ENCODE results near the gene BLM. TPM values are rescaled to one million over a fixed set of nuclear protein-coding genes. Genes with fewer than 3 reads are reported as not detected.

Gene BLM
- total RNA-seq, 1 experiment from 2014 or later, result 15.6 TPM

DNA sequence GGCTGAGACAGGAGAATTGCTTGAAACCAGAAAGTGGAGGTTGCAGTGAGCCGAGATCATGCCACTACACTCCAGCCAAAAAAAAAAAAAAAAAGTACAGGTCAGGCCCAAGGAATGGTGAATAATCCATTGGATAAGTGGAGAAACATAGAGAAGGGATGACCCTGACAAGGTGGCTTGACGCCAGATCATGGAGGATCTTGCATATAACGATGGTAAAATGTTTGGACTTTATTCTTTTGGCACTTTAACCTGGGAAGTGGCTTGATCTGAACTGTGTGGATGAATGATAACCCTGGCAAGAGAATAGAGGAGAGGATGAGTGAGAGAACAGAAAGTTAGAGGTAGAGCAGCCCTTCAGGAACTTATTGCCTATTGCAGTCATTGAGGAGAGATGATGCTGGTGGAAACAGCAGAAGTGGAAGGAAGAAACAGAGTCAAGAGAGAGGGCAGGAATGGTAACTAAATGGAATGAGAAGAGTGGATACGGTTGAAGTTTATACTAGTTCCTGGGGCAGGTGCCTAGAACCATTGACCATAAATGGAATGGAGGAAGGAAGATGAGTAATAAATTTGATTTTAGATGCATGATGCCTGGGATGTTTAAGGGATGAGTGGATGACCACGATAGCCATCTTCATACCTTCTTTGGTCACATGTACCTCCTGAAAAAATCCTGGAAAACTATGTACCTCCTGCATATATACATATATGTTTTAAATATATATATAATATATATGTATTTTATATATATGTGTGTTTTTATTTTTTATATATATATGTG, 57.8 kb downstream of the BLM start:
- intact Hi-C loops (cut with micrococcal nuclease; ENCODE audit: unreplicated experiment), result no loop called here
- no peaks in the 10 kb centered on the region for H3K27me3 ChIP-seq (replicated peaks; ENCODE audit: control insufficient read depth, insufficient read depth, low read length)
- no peaks in the 10 kb centered on the region for H3K36me3 ChIP-seq (ENCODE audit: control insufficient read depth, insufficient read depth, low read length)
- no peaks in the 10 kb centered on the region for H3K9me3 ChIP-seq
- H3K4me3 ChIP-seq (ENCODE audit: low read depth, low read length), result no peak overlapping the region
- no TSS peak for BruUV-seq (replicated peaks)
- Mint-ChIP-seq H3K36me3 (ENCODE audit: insufficient read depth, unreplicated experiment) (no peaks in the 10 kb centered on the region), H3K4me1 (ENCODE audit: low read depth, unreplicated experiment) (peaks cover 6% of the 10 kb centered on the region), H3K27ac (ENCODE audit: unreplicated experiment) (no peak overlapping the region), H3K4me3 (ENCODE audit: unreplicated experiment) (no peak overlapping the region), H3K9me3 (ENCODE audit: unreplicated experiment) (no peaks in the 10 kb centered on the region), H3K27me3 (ENCODE audit: insufficient read depth, unreplicated experiment) (no peaks in the 10 kb centered on the region)
- no peak for DNase-seq
- H3K4me1 ChIP-seq, result no peaks in the 10 kb centered on the region
- CTCF ChIA-PET, result no interaction called here
- TF ChIP-seq, protein P1, sequence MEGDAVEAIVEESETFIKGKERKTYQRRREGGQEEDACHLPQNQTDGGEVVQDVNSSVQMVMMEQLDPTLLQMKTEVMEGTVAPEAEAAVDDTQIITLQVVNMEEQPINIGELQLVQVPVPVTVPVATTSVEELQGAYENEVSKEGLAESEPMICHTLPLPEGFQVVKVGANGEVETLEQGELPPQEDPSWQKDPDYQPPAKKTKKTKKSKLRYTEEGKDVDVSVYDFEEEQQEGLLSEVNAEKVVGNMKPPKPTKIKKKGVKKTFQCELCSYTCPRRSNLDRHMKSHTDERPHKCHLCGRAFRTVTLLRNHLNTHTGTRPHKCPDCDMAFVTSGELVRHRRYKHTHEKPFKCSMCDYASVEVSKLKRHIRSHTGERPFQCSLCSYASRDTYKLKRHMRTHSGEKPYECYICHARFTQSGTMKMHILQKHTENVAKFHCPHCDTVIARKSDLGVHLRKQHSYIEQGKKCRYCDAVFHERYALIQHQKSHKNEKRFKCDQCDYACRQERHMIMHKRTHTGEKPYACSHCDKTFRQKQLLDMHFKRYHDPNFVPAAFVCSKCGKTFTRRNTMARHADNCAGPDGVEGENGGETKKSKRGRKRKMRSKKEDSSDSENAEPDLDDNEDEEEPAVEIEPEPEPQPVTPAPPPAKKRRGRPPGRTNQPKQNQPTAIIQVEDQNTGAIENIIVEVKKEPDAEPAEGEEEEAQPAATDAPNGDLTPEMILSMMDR (IDR thresholded peaks at IDR 0.05; ENCODE audit: insufficient read depth in 1 of 2, low read depth in 1 of 2, low read length in 1 of 2, severe bottlenecking in 1 of 2, unreplicated experiment in 1 of 2), result no peak
- POLR2A ChIA-PET, result no interaction called here

DNA sequence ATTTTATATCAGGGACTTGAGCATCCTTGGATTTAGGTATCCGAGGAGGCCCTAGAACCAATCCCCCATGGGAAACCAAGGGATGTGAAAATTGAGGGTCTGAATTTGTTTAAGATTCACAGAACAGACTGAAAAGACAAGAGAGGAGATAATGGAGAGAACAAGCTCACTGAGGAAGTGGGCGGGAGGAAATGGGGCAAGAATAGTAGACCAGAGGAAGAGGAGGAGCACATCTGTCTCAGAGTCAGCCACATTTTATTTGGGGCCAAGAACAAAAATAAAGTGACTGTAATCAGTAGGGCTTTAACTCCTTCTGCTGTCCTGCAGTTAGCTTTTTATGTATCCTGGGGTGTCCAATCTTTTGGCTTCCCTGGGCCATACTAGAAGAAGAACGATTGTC, 63.8 kb downstream of the BLM start:
- Mint-ChIP-seq H3K9me3 (ENCODE audit: unreplicated experiment) (no peaks in the 10 kb centered on the region), H3K27me3 (ENCODE audit: insufficient read depth, unreplicated experiment) (no peaks in the 10 kb centered on the region), H3K4me3 (ENCODE audit: unreplicated experiment) (no peak overlapping the region), H3K27ac (ENCODE audit: unreplicated experiment) (peak overlapping the region; percentile 11), H3K4me1 (ENCODE audit: low read depth, unreplicated experiment) (no peaks in the 10 kb centered on the region), H3K36me3 (ENCODE audit: insufficient read depth, unreplicated experiment) (peaks cover 5% of the 10 kb centered on the region)
- BruUV-seq (replicated peaks), result no TSS peak
- intact Hi-C loops (cut with micrococcal nuclease; ENCODE audit: unreplicated experiment), result no loop called here
- no peaks in the 10 kb centered on the region for H3K36me3 ChIP-seq (ENCODE audit: control insufficient read depth, insufficient read depth, low read length)
- ChIA-PET CTCF (no interaction called here), POLR2A (interaction anchor here (0.6 kb wide), 1 partner anchor 120 kb away, joined by 3 read pairs; no protein-coding TSS in a partner anchor)
- H3K4me3 ChIP-seq (ENCODE audit: low read depth, low read length), result no peak overlapping the region
- no peaks in the 10 kb centered on the region for H3K27me3 ChIP-seq (replicated peaks; ENCODE audit: control insufficient read depth, insufficient read depth, low read length)
- no peak for DNase-seq
- no peaks in the 10 kb centered on the region for H3K9me3 ChIP-seq
- no peaks in the 10 kb centered on the region for H3K4me1 ChIP-seq
- TF ChIP-seq, protein P1 (IDR thresholded peaks at IDR 0.05; ENCODE audit: insufficient read depth in 1 of 2, low read depth in 1 of 2, low read length in 1 of 2, severe bottlenecking in 1 of 2, unreplicated experiment in 1 of 2), result no peak

DNA sequence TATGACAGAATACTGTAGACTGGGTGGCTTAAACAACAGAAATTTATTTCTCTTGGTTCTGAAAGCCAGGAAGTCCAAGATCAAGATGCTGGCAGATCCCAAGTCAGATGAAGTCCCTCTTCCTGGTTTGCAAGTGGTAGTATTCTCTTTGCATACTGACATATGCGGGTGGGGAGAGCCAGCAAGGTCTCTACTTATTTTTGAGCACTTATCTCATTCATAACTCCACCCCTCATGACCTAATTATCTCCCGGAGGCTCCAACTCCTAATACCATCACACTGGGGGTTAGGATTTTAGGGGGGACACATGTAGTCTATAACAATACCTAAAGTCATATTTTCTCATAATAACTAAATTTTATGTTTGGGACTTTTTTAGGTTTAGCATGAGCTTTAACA, 65.3 kb downstream of the BLM start:
- Mint-ChIP-seq H3K9me3 (ENCODE audit: unreplicated experiment) (no peaks in the 10 kb centered on the region), H3K36me3 (ENCODE audit: insufficient read depth, unreplicated experiment) (peaks cover 12% of the 10 kb centered on the region), H3K4me1 (ENCODE audit: low read depth, unreplicated experiment) (no peaks in the 10 kb centered on the region), H3K27ac (ENCODE audit: unreplicated experiment) (no peak overlapping the region), H3K27me3 (ENCODE audit: insufficient read depth, unreplicated experiment) (no peaks in the 10 kb centered on the region), H3K4me3 (ENCODE audit: unreplicated experiment) (no peak overlapping the region)
- TF ChIP-seq, protein P1 (IDR thresholded peaks at IDR 0.05; ENCODE audit: insufficient read depth in 1 of 2, low read depth in 1 of 2, low read length in 1 of 2, severe bottlenecking in 1 of 2, unreplicated experiment in 1 of 2), result no peak
- peaks cover 1% of the 10 kb centered on the region; the same call in 1 of the 2 replicates for H3K36me3 ChIP-seq (ENCODE audit: control insufficient read depth, insufficient read depth, low read length)
- no peak overlapping the region for H3K4me3 ChIP-seq (ENCODE audit: low read depth, low read length)
- no peak for DNase-seq
- no peaks in the 10 kb centered on the region for H3K4me1 ChIP-seq
- H3K27me3 ChIP-seq (replicated peaks; ENCODE audit: control insufficient read depth, insufficient read depth, low read length), result no peaks in the 10 kb centered on the region
- ChIA-PET POLR2A (no interaction called here), CTCF (no interaction called here)
- BruUV-seq (replicated peaks), result no TSS peak
- intact Hi-C loops (cut with micrococcal nuclease; ENCODE audit: unreplicated experiment), result no loop called here
- no peaks in the 10 kb centered on the region for H3K9me3 ChIP-seq
